Measurements from ENCODE around the gene DDX11. TPM values are rescaled to one million over a fixed set of nuclear protein-coding genes. Genes with fewer than 3 reads are reported as not detected.
A peak's percentile ranks its signal among the peaks of the same experiment; 100 is the strongest.
"Not testable (repeated sequence)": the region's sequence is repeated elsewhere in the genome, so short reads cannot be mapped to it uniquely, and the experiment has no call there.

DDX11 gene
- total RNA-seq (10 to 100 TPM in 7 of 9 donors, 1 to 10 TPM in 2; 4.9 to 49.1 (median 15.8) TPM), polyA plus RNA-seq (10 to 100 TPM in 2 of 3 donors, 1 to 10 TPM in 1; 5.4 to 40.8 (median 19.9) TPM)
- long read RNA-seq, donor 1, result 0 reads
- long read RNA-seq, donor 2, result 0 reads
- long read RNA-seq, donor 3, result 0 reads
- long read RNA-seq, donor 4, result 0 reads
- long read RNA-seq, donor 5, partial matches to known transcripts, result 0 of 9 reads
- long read RNA-seq, donor 5, other reads (novel, unspliced or antisense), result 5 of 9 reads
- long read RNA-seq, donor 6, partial matches to known transcripts, result 3 of 4 reads
- long read RNA-seq, donor 6, other reads (novel, unspliced or antisense), result 1 of 4 reads
- long read RNA-seq, donor 7, partial matches to known transcripts, result 0 of 1 reads
- long read RNA-seq, donor 7, other reads (novel, unspliced or antisense), result 0 of 1 reads
- long read RNA-seq, donor 8, partial matches to known transcripts, result 0 of 1 reads
- long read RNA-seq, donor 8, other reads (novel, unspliced or antisense), result 0 of 1 reads
- long read RNA-seq, donor 9, result 0 reads
- long read RNA-seq, donor 10, partial matches to known transcripts, result 0 of 1 reads
- long read RNA-seq, donor 10, other reads (novel, unspliced or antisense), result 0 of 1 reads

DNA sequence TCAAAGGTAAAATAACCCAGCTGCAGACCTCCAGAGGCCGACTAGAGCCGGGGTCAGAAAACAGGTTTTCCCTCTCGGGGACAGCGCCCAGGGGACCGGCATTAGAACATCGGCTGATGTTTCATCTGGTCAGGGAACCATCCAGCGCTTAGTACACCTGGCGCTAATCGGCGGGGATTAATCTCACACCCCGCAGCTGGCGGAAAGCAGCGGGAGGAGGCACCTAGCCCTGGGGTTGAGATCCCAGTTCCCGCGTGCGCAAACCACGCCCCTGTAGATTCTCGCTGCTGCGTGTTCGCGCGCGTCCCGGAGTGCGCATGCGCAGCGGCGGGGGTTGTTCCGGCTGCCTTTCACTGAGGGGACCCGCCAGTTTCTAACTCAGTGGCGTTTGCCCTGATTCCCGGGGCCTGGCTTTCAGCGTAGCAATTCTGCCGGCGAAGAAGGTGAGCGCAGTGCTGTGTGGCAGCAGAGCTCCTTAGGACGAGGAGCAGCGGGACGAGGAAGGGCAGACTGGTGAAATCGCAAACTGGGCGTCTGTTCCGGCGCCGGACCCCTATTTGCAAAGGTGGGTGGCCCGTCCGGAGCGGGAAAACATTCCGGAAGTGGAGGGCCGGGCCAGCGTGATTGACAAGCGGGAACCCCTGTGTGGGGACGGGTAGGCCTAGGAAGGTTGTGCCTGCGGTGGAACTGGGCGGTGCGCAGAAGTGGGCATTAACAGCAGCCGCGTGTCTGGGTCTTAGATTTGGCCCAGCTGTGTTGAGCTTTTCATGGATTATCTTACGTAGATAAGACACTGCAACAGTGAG, at the start of gene DDX11:
Gene DDX11 (plus strand): TSS at position 334 of the 806 bp plus-strand sequence. CDS start 4,534 bp downstream, outside the sequence.
- H3K4me1 ChIP-seq (replicated peaks in 1 of 2); intact Hi-C loops (cut with DNase I); H3K9me3 ChIP-seq (replicated peaks in 1 of 3); H3K27me3 ChIP-seq; H3K36me3 ChIP-seq (replicated peaks in 1 of 2): not testable (repeated sequence)
- peak within 1 kb of the TSS; percentile 18 to 83 (median 71) for H3K4me3 ChIP-seq
- peak; percentile 90 to 96 (median 91) for DNase-seq
- 0 to 1% (median 0%) methylated on average over 3 to 58 of the region's 58 CpGs for WGBS, 4 donors
- peak within 1 kb of the TSS in 4 of 5 donors; percentile 30 to 89 (median 75) for H3K27ac ChIP-seq

GRCh38 chr12:31026202-31026601, 47.5 kb upstream of the DDX11 start:
- Histone ChIP-seq H3K27me3 (no peaks in the 10 kb centered on the region), H3K4me1 (replicated peaks in 1 of 2) (peaks cover 0 to 9% of the 10 kb centered on the region in 2 donors), H3K36me3 (replicated peaks in 1 of 2) (no peaks in the 10 kb centered on the region), H3K4me3 (no peak overlapping the region), H3K9me3 (replicated peaks in 1 of 3) (no peaks in the 10 kb centered on the region), H3K27ac (no peak overlapping the region)
- WGBS, 4 donors, result 91 to 97% (median 93%) methylated on average over 7 of the region's 7 CpGs
- no peak for DNase-seq
- intact Hi-C loops (cut with DNase I), result no loop called here
- TF ChIP-seq POLR2A (IDR thresholded peaks at IDR 0.05), result no peak
- no peak for TF ChIP-seq CTCF (IDR thresholded peaks at IDR 0.05)

DNA sequence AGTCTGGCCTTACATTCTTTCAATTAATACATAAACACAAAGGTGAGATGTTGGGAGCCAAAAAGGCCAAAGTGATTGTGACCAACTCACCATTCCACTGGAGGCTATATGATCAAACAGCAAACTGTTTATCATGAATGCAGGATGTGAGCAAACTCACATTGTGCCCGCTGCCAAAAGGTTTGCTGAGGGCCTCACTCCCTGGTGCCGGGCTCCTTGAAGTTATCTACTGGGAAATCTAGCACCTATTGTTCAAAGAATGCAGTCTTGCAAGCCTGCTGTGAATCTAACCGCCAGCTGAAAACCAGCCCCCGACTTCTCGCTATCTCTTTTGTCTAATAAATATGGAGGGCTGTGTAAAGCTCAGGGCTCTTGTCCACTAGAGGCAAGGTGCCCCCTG, 46.7 kb upstream of the DDX11 start:
- DNase-seq; H3K27me3 ChIP-seq; H3K36me3 ChIP-seq (replicated peaks in 1 of 2); H3K4me1 ChIP-seq (replicated peaks in 1 of 2); H3K4me3 ChIP-seq; intact Hi-C loops (cut with DNase I); H3K27ac ChIP-seq; H3K9me3 ChIP-seq (replicated peaks in 1 of 3): not testable (repeated sequence)
- 95 to 98% (median 98%) methylated on average over 5 of the region's 5 CpGs for WGBS, 4 donors

DNA sequence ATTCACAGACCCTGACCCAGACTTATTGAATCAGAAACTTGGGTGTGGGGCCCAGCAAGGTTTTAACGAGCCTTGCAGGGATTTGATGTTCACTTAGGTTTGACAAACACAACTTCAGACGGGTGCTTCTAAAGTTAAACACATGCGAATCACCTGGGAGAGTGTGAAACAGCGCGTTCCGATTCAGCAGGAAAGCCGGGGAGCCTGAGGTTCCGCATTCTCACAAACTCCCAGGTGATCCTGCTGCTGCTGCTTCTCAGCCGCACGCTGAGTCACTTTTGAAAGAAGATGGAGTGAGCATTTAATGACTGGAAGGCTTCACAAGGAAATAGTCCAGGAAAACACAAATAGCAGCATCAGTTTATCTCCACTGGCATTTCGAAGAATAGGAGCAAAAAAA, 44.2 kb upstream of the DDX11 start:
- no peak for TF ChIP-seq POLR2A (IDR thresholded peaks at IDR 0.05)
- TF ChIP-seq CTCF (IDR thresholded peaks at IDR 0.05), result no peak
- Histone ChIP-seq H3K9me3 (replicated peaks in 1 of 3) (no peaks in the 10 kb centered on the region), H3K27ac (peak overlapping the region in 1 of 5 donors; percentile 2), H3K4me3 (no peak overlapping the region), H3K36me3 (replicated peaks in 1 of 2) (no peaks in the 10 kb centered on the region), H3K27me3 (no peaks in the 10 kb centered on the region), H3K4me1 (replicated peaks in 1 of 2) (peaks cover 0 to 9% of the 10 kb centered on the region in 2 donors)
- WGBS, 4 donors, result 52 to 56% (median 54%) methylated on average over 11 of the region's 11 CpGs
- intact Hi-C loops (cut with DNase I), result no loop called here
- DNase-seq, result no peak
